Measurements from ENCODE around the gene GYPC. TPM values are rescaled to one million over a fixed set of nuclear protein-coding genes. Genes with fewer than 3 reads are reported as not detected.
"Not testable (repeated sequence)": the region's sequence is repeated elsewhere in the genome, so short reads cannot be mapped to it uniquely, and the experiment has no call there.

GYPC gene
- polyA plus RNA-seq, 1 donor = 133 TPM

DNA sequence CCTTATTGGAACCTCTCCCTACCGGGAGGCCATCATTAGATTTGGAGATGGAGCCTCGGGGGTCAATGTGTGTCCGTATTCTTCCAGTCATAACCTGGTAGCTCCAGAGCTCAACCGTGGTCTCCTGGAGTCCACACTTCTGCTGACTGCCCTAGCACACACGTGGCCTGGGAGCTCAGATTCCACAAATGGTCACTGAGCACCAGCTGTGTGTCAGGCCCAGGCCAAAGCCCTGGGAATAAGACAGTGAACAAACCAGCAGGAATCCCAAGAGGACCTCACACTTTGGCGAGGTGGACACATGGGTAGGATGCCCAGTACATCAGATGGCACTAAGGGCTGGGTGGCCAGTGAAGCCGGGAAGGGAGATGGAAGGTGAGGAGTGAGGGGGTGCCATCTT, 15.5 kb downstream of the GYPC start:
- DNase-seq = no peak

DNA sequence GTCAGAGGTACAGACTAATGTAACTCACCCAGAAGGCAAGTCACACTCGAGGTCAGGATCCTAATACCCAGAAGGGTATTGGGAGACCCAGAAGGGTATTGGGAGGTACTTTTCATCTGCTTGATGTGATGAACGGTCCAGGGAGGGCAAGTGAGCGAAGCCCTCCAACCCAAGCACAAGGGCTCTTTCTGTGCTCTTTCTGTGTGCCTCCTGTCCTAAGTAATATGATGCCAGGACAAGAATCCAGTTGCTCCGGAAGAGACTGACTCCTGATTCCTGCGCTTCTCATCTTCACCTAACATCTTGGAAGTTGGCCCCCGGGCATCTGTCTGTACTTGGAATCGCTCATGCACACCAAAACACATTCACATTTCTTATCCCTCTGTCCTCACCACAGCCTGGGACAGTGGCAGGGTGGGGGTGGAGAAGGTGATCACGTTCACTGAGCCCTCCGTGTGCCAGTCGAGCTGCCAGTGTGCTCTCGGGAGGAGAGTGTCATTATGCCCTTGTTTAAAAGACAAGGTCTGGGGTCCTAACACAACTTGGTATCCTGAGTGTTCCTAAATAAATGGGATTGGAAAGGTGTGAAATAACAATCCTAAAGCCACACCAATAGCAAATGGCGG, 17.1 kb downstream of the GYPC start:
- no peak for DNase-seq

DNA sequence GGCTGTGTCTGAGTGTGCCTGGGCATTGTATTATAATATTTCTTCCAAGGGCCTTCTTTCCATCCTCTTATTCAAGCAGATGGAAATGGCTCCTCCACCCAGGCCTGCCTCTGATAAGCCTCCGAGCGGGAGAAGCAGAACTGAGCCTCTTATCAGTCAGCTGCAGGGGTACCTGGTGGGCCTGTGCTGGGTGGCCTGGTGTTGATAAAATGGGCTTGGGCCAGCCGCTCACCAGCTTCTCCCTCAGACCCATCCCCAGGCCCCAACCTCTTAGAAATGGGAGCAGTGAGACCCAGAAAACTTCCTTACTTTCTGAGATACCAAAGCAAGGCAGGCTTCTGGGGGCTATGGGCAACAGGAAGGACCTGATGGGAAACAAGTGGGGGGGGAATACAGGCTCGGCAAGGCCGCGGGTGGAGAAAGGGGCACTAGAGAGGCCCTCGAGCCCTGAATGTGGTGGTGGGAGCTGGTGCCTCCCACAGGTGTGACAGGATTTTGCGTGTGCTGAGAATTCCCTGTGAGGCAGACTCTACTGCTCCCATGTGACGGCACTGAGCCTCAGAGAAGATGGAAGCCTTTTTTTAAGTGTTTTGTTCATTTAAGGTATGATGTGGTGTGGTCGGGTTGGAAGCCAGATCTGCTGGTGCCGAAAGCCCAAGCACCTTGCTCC, 18.3 kb downstream of the GYPC start:
- no peak for DNase-seq

DNA sequence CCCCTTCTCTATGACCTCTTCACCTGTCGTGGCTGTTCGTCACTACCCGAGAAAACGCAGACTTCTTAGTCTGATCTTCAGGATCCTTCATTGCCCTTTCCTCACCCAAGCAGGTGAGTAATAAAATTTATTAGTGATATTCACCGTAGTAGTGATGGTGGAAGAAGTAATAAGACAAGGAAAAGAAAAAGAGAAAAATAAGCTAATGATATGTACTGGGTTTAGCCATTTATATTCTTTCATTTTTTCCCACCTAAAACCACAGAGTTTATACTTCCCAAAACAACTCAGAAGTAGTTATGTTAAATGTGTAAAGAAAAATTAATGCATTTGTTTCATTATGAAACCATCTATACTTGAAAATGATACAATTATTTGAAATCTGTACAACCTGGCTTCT, 19.7 kb downstream of the GYPC start:
- no peak for DNase-seq

DNA sequence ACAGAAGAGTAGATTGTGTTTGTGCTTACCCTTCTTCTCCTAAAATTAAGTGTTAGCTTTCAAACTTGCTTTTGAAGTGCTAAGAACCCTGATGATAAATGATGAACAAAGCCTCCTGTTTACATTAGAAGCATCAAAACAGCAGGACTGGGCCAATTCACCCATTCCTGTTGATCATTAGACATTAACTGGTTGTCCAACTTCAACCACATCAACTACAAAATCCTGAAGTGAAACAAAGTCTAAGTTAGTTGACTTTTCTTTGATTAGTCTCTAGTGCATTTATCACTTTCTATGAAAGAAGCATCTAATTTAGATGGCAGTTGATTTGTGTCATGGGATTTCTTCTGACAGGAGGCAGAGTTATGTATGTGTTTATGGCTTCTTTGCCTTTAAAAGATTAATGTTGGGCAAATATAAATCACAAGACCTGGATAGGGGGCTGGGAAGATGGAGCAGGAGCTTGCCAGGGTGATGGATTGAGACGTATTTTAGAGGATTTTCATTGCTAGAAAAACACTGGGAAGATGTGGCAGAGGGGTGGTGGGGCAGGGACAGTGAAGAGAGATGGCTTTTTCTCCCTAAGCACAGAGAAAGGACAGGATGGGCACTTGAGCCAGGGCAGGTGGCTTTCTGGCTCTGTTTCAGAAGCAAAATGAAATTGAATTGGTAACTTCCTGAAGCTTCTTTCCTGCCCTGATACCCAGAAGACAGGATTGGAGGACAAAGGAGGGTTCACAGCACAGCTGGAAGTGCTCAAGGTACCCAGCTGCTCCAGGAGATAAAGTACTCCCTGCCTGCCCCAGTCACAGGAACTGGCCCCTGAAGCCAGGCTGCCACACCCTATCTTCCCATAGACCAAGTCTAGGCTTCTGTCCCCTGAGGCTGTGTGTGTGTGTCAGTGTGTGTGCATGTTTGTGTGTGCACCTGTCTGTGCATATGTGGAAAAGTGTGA, 20.5 kb downstream of the GYPC start:
- DNase-seq = no peak

DNA sequence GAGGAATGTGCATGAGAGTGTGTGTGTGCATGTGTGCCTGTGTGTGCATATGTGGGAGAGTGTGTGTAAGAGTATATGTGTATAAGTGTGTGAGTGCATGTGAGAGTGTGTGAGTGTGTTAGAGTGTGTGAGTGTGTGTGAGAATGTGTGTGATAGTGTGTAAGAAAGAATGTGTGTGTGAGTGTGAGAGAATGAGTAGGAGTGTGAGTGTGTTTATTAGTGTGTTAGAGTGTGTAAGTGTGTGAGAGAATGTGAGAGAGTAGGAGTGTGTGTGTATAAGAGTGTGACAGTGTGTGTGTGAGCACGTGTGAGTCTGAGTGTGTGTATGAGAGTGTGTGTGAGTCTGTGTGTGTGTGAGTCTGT, 21.2 kb downstream of the GYPC start:
- DNase-seq = no peak

DNA sequence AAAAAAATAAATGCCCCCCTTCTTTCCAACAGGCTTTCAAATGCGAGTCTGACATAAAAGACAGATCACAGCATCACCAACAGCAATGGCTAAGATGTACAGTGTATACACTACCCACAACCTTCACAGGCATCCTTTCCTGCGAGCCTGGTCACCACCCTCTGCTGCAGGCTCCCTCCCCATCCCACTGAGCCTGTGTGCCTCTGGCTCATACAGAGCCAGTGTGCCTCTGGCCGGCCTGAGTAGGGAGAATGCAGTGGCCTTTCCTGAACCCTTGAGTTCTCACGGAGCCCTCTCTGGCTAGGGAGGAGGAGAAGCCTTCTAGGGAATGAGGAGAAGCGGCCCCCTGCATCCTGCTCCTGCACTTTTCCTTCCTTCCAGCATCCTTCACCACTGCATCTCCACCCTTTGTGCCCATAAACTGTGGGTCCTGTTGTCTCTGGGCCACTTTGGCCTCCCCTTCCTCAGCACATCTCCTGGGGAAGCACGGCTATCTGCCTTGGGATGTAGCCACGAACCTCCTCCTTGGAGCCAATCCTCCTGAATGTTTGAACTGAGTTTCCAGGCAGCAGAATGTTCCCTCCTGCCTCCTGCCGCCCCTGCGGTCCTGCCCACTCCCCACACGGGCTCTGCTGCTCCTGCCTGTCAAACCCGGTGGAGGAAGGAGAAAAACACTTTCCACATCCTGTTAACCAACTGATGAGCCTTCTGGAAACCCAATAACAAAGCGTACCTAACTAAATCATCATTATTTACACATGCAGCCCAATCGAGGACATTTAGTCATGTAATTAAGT, 22.5 kb downstream of the GYPC start:
- DNase-seq = no peak

DNA sequence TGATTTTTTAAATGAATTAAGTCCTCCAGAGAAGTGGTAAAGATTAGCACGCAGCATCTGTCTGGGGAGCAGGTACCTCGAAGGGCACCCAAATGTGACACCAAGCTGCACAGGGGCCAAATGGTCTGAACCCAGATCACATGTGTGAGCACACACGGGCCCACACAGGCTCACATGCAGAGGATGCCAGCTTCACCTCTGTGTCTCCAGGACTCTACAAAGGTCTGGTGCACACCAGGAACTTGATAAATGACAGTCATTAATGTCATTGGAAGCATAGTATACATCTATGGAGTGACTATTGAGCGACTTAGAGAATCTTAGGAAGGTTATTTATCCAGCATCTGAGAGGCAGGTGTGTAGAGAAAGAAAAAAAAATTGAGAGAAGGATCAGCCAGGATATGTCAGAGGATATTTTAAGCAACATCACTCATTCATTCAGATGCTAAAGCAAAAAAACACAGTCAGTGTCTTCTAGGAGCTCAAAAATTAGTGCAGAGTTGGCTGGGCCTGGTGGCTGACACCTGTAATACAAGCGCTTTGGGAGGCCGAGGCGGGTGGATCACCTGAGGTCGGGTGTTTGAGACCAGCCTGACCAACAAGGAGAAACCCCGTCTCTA, 23.2 kb downstream of the GYPC start:
- DNase-seq = no peak

DNA sequence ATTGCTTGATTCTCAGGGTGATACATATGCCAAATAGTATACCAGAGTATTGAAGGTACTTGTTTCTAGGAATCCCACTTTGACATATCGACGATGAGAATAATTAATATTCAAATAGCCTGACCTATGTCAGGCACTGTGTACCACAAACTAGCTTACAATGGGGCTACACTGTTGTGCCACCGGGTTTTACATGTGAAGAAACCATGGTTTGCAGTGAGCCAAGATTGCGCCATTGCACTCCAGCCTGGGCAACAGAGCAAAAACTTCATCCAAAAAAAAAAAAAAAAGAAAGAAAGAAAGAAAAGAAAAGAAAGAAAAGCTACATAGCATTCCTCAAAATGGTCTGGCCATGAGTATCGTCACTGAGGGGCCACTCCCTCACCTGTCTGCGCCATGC, 25.5 kb downstream of the GYPC start:
- DNase-seq = no peak

DNA sequence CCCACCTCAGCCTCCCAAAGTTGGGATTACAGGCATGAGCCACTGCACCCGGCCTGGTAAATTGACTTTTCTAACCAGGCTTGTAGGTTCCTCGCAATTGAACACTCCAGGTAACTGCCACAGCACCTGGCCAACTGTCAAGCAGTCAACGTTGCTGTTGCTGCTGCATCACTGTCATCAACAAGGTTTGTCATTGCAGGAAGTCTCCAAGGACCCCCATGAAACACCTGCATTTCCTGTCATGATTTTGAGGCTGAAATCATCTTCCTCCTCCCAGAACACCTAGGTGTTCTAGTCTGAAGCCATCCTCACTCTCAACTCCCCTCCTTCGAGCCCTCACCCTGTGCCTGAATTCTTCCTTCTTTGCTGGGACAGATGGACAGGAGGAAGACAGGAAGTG, 29.7 kb downstream of the GYPC start:
- DNase-seq = no peak

DNA sequence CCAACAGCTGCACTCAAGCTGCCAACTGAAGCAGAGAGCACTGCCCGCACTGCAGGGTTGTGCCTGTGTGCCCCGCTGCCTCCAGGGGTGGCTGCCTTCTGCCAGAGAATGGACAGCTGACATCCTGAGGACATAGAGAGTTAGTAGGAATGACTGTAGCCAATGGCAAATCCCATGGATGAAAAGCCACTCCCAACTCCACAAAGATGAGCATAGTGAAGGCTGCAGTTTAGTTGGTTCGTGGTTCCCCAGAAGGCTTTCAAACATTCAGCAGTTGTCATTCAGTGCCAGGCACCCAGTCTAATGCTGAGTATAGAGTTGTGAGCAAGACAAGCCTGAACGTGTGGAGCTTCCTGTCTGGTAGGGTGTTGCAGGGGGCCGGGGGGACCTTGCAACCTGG, 30.3 kb downstream of the GYPC start:
- DNase-seq = no peak

DNA sequence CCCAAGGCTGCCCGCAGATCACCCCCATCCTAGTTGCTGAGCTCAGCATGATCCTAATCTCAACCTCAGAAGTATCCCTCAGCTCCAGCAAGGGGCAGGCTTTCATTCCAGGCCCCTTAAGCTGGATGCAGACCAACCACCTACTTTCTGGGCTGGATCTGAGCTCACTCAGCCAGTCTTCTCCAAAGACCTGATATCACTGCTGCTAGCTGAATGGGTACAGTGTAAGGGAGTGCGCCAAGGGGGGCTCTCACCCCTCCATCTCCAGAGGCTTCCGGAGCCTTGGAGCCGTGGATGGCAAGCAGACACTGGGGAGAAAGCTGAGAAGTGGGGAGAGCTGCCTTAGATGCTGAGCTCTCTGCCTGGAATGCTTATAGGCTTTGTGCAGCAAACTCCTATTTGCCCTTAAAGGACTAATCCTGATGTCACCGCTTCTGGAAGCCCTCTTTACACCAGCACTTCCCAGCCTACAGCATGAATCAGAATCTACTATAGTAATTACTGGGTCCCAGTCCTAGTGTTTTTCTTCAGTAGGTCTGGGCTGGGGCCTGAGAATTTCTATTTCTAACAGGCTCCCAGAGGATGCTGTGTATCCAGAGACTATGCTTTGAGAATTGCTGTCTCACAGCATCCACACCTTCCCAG, 31.0 kb downstream of the GYPC start:
- no peak for DNase-seq

DNA sequence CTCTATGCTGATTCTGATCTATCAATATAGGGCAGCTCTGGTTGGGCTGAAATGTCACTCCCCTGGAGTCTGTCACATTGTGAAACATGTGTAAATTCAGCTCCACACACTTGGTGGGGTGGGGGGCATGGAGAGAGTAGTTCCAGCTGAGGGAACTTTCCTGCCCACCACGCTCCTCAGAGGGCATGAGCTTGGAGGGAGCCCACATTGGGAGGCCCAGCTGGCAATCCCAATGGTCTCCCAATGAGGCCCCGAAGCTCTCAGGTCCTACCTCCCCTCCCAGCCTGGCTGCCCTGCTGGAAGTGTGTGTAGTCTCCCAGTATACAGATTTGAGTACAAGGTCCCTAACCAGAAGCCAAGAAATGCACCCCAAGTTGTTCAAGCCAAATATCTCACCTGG, 31.5 kb downstream of the GYPC start:
- no peak for DNase-seq

DNA sequence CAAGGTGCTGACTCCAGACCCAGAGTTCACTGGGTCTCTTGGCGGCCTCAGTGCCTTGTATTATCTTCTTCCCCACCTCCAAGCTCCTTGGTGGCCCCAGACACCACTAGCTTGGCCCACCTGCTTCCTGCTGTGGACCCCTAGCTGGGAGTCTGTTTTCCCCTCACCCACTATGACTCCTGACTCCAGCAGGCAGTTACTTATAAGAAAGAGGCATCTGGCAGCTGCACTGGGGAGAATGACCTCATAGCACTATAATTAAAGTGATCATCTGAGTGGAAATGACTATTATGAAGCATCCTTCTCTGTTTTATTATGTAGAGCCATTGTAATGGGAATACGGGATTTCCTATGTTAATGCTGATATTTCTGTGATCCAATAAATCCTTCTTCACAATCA, 32.6 kb downstream of the GYPC start:
- DNase-seq = not testable (repeated sequence)

DNA sequence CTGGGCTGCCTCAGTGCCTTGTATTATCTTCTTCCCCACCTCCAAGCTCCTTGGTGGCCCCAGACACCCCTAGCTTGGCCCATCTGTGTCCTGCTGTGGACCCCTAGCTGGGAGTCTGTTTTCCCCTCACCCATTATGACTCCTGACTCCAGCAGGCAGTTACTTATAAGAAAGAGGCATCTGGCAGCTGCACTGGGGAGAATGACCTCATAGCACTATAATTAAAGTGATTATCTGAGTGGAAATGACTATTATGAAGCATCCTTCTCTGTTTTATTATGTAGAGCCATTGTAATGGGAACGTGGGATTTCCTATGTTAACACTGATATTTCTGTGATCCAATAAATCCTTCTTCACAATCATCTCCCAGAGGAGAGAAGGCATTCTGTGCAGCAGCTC, 36.3 kb downstream of the GYPC start:
- DNase-seq = not testable (repeated sequence)

DNA sequence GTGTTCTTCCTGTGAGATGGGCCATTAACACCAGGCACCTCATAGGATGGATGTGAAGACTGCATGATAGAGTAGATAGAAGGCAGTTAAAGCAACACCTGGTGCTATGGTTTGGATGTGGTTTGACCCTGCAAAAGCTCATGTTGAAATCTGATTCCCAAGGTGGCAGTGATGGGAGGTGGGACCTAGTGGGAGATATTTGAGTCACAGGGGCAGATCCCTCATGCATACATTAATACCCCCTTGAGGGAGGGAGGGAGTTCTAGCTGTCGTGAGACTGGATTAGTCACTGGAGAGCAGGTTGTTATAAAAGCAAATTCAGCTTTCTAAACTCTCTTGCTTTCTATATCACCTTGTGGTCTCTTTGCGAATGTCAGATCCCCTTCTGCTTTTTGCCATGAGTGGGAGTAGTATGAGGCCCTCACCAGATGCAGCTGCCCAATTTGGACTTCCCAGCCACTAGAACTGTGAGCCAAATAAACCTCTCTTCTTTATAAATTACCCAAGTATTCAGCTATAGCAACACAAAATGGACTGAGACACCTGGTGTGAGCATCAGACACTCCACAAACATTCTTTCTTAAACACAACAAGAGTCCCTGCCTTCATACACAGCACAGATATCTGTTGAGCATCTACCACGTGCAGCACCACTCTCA, 37.1 kb downstream of the GYPC start:
- not testable (repeated sequence) for DNase-seq

DNA sequence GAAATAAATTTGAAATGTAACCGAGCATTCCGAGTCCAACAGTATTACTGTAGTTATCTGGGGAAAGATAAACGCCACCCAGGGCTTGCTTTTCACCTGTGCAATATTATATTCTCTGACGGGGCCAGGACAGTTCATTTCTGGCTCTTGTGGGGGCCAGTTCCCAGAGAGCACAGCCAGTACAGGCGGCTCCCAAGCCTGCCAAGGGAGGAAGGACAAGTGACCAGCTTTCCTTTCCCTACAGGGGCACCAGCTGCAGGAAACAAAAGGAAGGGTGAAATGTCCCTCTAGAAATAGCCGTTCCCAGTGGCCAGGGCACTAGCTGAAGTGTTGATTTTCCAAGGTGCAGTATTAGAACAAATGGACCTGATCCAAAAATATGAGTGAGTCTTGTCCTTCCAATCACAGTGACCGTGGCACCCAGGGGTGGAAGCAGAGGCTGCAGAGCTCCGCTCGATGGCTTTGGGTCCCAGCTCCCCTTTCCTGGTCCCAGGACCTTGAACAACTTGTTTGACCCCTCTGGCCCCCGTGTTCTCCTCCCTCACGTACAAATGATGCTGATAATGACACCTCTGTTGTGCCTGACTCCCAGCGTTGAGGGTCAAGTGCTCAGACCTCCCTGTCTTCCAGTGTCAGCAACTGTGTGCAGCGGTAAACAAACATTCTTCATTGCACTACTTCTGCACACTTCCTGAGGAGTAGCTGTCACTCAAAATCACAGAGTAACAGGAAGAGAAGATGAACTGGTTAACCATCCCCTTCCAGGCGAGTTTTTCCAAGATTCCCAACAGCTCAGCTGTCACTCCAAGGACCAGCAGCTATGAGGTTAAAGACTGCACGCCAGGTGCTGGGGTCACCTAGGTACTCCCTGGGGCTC, 40.9 kb downstream of the GYPC start:
- DNase-seq = no peak

DNA sequence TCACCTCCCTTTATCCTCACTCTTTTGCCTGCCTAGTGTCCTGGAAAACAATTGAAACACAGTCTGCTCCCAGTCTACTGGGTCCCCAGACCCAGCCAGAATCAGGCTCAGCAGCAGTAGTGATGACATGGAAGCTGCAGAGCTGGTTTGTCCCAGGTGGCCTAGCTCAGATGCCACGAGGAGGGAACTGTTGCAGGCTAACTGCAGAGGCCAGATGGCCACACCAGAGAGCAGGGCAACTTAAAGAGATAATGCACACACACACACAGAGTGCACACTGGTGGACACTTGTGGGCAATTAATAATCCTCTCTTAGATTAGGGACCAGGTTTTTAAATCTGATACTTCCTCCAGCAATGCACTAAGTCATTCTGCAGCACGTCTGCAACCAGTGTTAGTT, 42.4 kb downstream of the GYPC start:
- DNase-seq = no peak

DNA sequence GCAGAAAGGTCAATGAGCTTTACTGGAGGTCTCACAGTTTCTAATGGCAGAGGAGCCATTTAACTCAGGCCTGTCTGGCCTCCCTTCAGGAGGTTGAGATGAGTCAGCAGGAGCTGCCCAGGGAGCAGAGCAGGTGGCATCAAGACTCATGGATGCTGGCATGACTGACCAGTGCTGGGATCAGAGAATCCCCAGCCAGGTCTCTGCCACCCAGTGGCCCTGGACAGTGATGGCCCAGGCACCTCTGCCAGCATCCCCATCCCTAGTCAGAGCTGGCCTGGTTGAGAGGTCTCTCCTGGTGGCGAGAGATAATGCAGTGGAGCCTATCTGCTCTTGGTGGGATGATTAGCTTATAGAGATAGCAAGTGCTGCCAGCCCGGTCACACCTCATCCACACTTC, 43.1 kb downstream of the GYPC start:
- no peak for DNase-seq
